Measurements from ENCODE around the gene SLC29A3.

GRCh38 chr10:71351087-71351486 lies 32.0 kb downstream of the SLC29A3 start:
- TF ChIP-seq, protein P1, sequence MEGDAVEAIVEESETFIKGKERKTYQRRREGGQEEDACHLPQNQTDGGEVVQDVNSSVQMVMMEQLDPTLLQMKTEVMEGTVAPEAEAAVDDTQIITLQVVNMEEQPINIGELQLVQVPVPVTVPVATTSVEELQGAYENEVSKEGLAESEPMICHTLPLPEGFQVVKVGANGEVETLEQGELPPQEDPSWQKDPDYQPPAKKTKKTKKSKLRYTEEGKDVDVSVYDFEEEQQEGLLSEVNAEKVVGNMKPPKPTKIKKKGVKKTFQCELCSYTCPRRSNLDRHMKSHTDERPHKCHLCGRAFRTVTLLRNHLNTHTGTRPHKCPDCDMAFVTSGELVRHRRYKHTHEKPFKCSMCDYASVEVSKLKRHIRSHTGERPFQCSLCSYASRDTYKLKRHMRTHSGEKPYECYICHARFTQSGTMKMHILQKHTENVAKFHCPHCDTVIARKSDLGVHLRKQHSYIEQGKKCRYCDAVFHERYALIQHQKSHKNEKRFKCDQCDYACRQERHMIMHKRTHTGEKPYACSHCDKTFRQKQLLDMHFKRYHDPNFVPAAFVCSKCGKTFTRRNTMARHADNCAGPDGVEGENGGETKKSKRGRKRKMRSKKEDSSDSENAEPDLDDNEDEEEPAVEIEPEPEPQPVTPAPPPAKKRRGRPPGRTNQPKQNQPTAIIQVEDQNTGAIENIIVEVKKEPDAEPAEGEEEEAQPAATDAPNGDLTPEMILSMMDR (optimal IDR thresholded peaks at IDR 0.05 in 1 of 3, IDR thresholded peaks at IDR 0.05 in 1 of 3, conservative IDR thresholded peaks at IDR 0.05 in 1 of 3; ENCODE audit: extremely low read depth in 1 of 3, insufficient read depth in 2 of 3, low read length in 3 of 3): no peak
- TF ChIP-seq EZH2 (IDR thresholded peaks at IDR 0.05; ENCODE audit: low read length): no peak
